Ishikawa (cell line): Measurements from ENCODE around the gene MINDY1.

Experiments used
- FOXM1 ChIP-seq: IDR thresholded peaks from 2 replicates; pipeline ENCODE4 v1.6.1; 2012; ENCODE audit warnings: low read depth, borderline replicate concordance
- RAD21 ChIP-seq: IDR thresholded peaks from 2 replicates; pipeline ENCODE4 v1.6.1; 2012; ENCODE audit warnings: low read depth

GRCh38 chr1:150967936-150968335 lies 38.8 kb downstream of the MINDY1 start:
- no peak for TF ChIP-seq RAD21
- TF ChIP-seq FOXM1, result no peak
